ENCODE results near the gene ZNF619.
A peak's percentile ranks its signal among the peaks of the same experiment; 100 is the strongest.

Gene ZNF619

GRCh38 chr3:40468018-40468417 is 8.9 kb upstream of the ZNF619 start:
- no peak for DNase-seq

- DNase-seq = no peak
Observed at GRCh38 chr3:40470701-40471100, 6.2 kb upstream of the ZNF619 start.

- DNase-seq = no peak
Observed at GRCh38 chr3:40477666-40478065, 744 bp downstream of the ZNF619 start.

GRCh38 chr3:40487172-40487571 is 10.2 kb downstream of the ZNF619 start:
- no peak for DNase-seq

GRCh38 chr3:40490916-40491315 is 14.0 kb downstream of the ZNF619 start:
- no peak for DNase-seq

- DNase-seq = no peak
Observed at GRCh38 chr3:40494698-40495097, 17.8 kb downstream of the ZNF619 start.

GRCh38 chr3:40497288-40497687 is 20.4 kb downstream of the ZNF619 start:
- DNase-seq = no peak

- no peak for DNase-seq
Observed at GRCh38 chr3:40499952-40500351, 23.0 kb downstream of the ZNF619 start.

GRCh38 chr3:40502034-40502433 is 25.1 kb downstream of the ZNF619 start:
- no peak for DNase-seq

GRCh38 chr3:40504636-40505430 is 27.9 kb downstream of the ZNF619 start:
- no peak for DNase-seq

GRCh38 chr3:40505599-40506462 is 28.9 kb downstream of the ZNF619 start, which contains the start of gene ZNF620:
Gene ZNF620, plus strand, starts transcription at chr3:40506039. Its CDS starts 314 bp downstream, at chr3:40506353.
- DNase-seq = peak; percentile 16

- DNase-seq = no peak
Observed at GRCh38 chr3:40511031-40511718, 34.3 kb downstream of the ZNF619 start.

GRCh38 chr3:40516201-40516600 is 39.3 kb downstream of the ZNF619 start:
- DNase-seq = no peak

GRCh38 chr3:40518067-40518466 is 41.1 kb downstream of the ZNF619 start:
- no peak for DNase-seq

- no peak for DNase-seq
Observed at GRCh38 chr3:40518848-40519247, 41.9 kb downstream of the ZNF619 start.

- DNase-seq = no peak
Observed at GRCh38 chr3:40521254-40521653, 44.3 kb downstream of the ZNF619 start.

- no peak for DNase-seq
Observed at GRCh38 chr3:40523781-40524180, 46.9 kb downstream of the ZNF619 start.

- no peak for DNase-seq
Observed at GRCh38 chr3:40524222-40524567, 47.3 kb downstream of the ZNF619 start.

GRCh38 chr3:40524568-40525285 is 47.8 kb downstream of the ZNF619 start, which contains the start of gene ZNF621:
Gene ZNF621, plus strand, starts transcription at chr3:40524960. Its CDS starts 881 bp downstream, at chr3:40525841.
- peak; percentile 68 for DNase-seq

- no peak for DNase-seq
Observed at GRCh38 chr3:40528426-40528825, 51.5 kb downstream of the ZNF619 start.

- DNase-seq = no peak
Observed at GRCh38 chr3:40532252-40532651, 55.3 kb downstream of the ZNF619 start.

GRCh38 chr3:40534283-40534682 is 57.4 kb downstream of the ZNF619 start:
- no peak for DNase-seq

Data from activated gamma-delta T cell (primary cell).